ENCODE data around the gene PPCDC.

Gene PPCDC

DNA sequence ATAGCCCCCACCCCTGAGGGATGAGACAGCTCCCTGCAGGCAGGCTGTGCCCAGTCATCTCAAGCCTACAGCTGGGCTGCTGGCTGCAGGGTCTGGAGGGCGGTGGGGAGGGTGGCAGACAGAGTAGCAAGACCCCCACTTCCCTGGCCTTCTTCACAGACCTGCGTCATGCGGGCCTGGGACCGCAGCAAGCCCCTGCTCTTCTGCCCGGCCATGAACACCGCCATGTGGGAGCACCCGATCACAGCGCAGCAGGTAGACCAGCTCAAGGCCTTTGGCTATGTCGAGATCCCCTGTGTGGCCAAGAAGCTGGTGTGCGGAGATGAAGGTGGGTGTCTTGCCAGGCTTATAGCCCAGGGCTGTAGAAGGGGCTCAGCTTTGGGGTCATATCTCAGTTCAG is 25.0 kb downstream of the PPCDC start:
- TF ChIP-seq, protein P1, sequence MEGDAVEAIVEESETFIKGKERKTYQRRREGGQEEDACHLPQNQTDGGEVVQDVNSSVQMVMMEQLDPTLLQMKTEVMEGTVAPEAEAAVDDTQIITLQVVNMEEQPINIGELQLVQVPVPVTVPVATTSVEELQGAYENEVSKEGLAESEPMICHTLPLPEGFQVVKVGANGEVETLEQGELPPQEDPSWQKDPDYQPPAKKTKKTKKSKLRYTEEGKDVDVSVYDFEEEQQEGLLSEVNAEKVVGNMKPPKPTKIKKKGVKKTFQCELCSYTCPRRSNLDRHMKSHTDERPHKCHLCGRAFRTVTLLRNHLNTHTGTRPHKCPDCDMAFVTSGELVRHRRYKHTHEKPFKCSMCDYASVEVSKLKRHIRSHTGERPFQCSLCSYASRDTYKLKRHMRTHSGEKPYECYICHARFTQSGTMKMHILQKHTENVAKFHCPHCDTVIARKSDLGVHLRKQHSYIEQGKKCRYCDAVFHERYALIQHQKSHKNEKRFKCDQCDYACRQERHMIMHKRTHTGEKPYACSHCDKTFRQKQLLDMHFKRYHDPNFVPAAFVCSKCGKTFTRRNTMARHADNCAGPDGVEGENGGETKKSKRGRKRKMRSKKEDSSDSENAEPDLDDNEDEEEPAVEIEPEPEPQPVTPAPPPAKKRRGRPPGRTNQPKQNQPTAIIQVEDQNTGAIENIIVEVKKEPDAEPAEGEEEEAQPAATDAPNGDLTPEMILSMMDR (IDR thresholded peaks at IDR 0.05; ENCODE audit: low read length, missing control alignments): no peak
- H3K4me3 ChIP-seq (replicated peaks; ENCODE audit: low read depth, low read length): no peak overlapping the region
- no peak for DNase-seq (ENCODE audit: low read depth)

DNA sequence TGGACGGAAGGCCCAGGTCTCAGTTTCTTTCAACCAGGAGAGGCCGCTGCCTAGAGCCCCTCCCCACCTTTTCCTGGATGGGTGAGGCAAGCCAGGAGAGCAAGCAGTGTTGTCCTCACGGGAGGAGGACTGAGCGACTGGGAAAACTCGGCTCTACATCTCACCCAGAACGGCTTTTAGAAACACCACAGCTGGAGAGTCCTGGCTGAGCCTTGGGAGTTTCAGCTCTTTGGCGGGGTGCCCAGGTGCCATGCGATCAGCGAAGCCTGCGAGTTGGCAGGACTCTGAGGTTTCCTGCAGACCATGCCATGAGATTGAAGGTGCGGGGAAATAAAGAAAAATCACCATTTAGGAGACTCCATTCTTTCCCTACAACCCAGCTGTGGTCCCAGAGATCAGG is 26.0 kb downstream of the PPCDC start:
- TF ChIP-seq, protein P1 (IDR thresholded peaks at IDR 0.05; ENCODE audit: low read length, missing control alignments): no peak
- H3K4me3 ChIP-seq (replicated peaks; ENCODE audit: low read depth, low read length): no peak overlapping the region
- DNase-seq (ENCODE audit: low read depth): peak; percentile 72

DNA sequence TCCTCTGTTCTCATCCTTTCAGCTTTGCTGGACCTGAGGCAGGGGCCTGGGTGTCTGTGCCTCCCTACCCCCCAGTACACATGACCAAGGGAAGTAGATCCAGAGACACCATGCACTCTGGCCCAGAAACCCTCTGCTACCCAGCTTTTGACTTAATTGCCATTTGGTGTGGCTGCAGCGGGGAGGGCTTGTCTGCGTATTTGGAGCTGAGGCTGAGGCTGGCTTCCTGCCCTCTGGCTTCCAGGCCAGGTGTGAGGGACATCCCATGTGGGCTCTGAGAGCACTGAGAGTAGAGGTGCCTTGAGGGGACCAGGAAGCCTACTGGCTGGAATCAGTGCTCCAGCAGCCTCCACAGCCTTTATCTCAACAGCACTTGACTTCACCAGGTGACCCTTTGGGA is 26.9 kb downstream of the PPCDC start:
- no peak for DNase-seq (ENCODE audit: low read depth)
- TF ChIP-seq, protein P1 (IDR thresholded peaks at IDR 0.05; ENCODE audit: low read length, missing control alignments): no peak
- H3K4me3 ChIP-seq (replicated peaks; ENCODE audit: low read depth, low read length): no peak overlapping the region

DNA sequence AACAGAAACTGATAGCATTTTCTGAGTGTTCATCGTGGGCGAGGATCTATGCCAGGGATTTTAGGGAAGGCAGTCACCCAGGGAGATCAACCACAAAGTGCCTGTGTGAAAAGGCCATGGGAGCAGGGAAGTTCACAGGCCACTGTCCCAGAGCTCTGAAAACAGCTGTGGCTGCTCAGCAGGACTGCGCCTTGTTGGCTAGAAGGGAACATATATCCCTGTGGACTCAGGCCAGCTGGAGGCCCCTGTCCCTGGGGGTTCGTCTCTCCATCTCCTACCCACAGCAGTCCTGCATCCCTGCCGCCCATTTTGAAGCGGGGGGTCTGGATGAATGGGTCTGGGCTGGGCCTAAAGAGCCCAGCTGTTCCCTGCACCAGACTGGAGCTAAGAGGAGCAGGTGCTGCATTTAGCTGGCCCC is 27.8 kb downstream of the PPCDC start:
- TF ChIP-seq, protein P1 (IDR thresholded peaks at IDR 0.05; ENCODE audit: low read length, missing control alignments): no peak
- H3K4me3 ChIP-seq (replicated peaks; ENCODE audit: low read depth, low read length): no peak overlapping the region
- DNase-seq (ENCODE audit: low read depth): no peak

DNA sequence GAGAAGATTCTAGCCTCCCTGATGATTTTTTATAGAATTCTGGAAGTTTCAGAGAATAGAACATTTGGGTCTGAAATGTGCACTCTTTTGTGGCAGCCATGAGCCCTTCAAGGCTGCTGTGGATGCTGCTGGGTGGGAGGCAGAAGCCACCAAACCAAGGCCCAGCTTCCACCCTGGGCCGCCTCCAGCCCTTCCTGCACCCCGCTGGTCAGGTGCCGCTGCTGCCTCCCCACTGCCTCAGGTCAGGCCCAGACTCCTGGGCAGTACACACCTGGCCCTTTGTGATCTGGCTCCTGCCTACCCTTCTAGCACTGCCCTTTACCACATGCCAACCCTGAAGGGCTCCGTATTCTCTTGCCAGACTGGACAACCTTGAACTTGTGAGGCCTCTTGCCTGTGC is 28.3 kb downstream of the PPCDC start:
- no peak overlapping the region for H3K4me3 ChIP-seq (replicated peaks; ENCODE audit: low read depth, low read length)
- TF ChIP-seq, protein P1 (IDR thresholded peaks at IDR 0.05; ENCODE audit: low read length, missing control alignments): no peak
- no peak for DNase-seq (ENCODE audit: low read depth)

DNA sequence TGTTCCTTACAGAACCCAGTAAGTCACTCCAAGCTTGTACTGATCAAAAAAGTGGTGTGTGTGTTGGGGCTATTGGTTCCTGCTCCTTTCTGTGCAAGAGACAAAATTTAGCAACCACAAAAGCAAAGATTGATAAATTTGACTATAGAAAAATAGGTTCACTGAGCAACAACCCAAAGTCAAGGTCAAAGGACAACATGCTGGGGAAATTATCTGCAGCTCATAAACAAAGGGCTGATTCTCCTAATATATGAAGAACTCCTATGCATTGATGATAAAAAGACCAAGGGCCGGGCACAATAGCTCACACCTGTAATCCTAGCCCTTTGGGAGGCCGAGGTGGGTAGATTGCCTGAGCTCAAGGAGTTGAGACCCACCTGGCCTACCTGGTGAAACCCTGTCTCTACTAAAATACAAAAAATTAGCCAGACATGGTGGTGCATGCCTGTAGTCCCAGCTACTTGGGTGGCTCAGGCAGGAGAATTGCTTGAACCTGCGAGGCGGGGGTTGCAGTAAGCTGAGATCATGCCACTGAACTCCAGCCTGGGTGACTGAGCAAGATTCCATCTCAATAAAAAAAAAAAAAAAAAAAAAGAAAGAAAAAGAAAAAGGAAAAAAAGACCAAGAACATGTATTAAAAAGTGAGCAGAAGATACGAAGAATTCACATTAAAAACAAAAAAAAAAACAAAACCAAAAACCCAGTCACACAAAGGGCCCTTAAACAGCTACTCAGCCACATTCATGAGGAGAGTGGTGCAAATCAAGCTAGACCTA is 29.8 kb downstream of the PPCDC start:
- TF ChIP-seq, protein P1 (IDR thresholded peaks at IDR 0.05; ENCODE audit: low read length, missing control alignments): no peak
- no peak for DNase-seq (ENCODE audit: low read depth)
- H3K4me3 ChIP-seq (replicated peaks; ENCODE audit: low read depth, low read length): no peak overlapping the region

DNA sequence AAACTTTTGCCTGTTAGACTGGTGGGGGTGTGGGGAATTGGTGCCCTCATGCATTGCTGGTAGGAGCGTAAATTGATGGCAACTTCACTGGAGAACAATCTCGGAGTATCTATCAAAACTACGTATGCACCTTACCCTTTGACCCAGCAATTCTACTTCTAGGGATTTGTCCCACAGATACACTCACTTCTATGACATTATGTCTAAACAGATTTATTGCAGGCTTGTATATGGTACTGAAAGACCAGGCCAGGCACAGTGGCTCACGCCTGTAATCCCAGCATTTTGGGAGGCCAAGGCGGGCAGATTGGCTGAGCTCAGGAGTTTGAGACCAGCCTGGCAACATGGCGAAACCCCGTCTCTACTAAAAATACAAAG is 30.3 kb downstream of the PPCDC start:
- H3K4me3 ChIP-seq (replicated peaks; ENCODE audit: low read depth, low read length): no peak overlapping the region
- DNase-seq (ENCODE audit: low read depth): no peak
- TF ChIP-seq, protein P1 (IDR thresholded peaks at IDR 0.05; ENCODE audit: low read length, missing control alignments): no peak

Data from fibroblast of pulmonary artery (primary cell).